KMS-11 (cell line): Measurements from ENCODE around the gene TPX2.

Experiments used
- H2AFZ ChIP-seq: fragments of 200-600 bp; sonication (generic); 2 replicates; pipeline ENCODE4 v1.6.1; 2016; ENCODE audit warnings: antibody characterized with exemption, mixed run types, low read depth
- H3K27ac ChIP-seq: fragments of 200-600 bp; sonication (generic); 2 replicates; pipeline ENCODE4 v1.6.1; 2016; ENCODE audit warnings: mild to moderate bottlenecking, mixed run types
- H3K27me3 ChIP-seq: fragments of 200-600 bp; sonication (generic); 2 replicates; pipeline ENCODE4 v1.6.1; 2017; ENCODE audit warnings: mild to moderate bottlenecking, low read depth, mixed run types, moderate library complexity; ENCODE audit not compliant: insufficient read depth
- H3K36me3 ChIP-seq: fragments of 200-600 bp; sonication (generic); 2 replicates; pipeline ENCODE4 v1.6.1; 2017; ENCODE audit warnings: mild to moderate bottlenecking, mixed run types; ENCODE audit not compliant: insufficient read depth
- H3K4me1 ChIP-seq: fragments of 200-600 bp; sonication (generic); 2 replicates; pipeline ENCODE4 v1.6.1; 2016; ENCODE audit warnings: mild to moderate bottlenecking, low read depth, mixed run types; ENCODE audit not compliant: poor library complexity, severe bottlenecking
- H3K4me2 ChIP-seq: fragments of 200-600 bp; sonication (generic); 2 replicates; pipeline ENCODE4 v1.7.0; 2016; ENCODE audit warnings: mild to moderate bottlenecking, mixed run types
- H3K4me3 ChIP-seq: fragments of 200-600 bp; sonication (generic); IDR thresholded peaks from 2 replicates; pipeline ENCODE4 v1.6.1; 2017; ENCODE audit warnings: low read depth, low read length, mixed read lengths; ENCODE audit not compliant: insufficient read depth
- H3K79me2 ChIP-seq: fragments of 200-600 bp; sonication (generic); 2 replicates; pipeline ENCODE4 v1.6.1; 2016; ENCODE audit warnings: low read depth, mixed run types; ENCODE audit not compliant: insufficient read depth
- H3K9ac ChIP-seq: fragments of 200-600 bp; sonication (generic); 2 replicates; pipeline ENCODE4 v1.6.1; 2016; ENCODE audit warnings: mild to moderate bottlenecking, mixed run types
- H4K20me1 ChIP-seq: fragments of 200-600 bp; sonication (generic); 2 replicates; pipeline ENCODE4 v1.6.1; 2016; ENCODE audit warnings: mild to moderate bottlenecking, mixed run types; ENCODE audit not compliant: insufficient read depth
- CTCF ChIP-seq: fragments of 200-600 bp; sonication (generic); conservative IDR thresholded peaks from 2 replicates; pipeline ENCODE4 v1.6.1; 2017; ENCODE audit warnings: low read depth, mild to moderate bottlenecking, antibody characterized with exemption, low read length, moderate library complexity, mixed read lengths

Gene TPX2

GRCh38 chr20:31839782-31840487 lies 100.8 kb downstream of the TPX2 start:
- H3K4me1 ChIP-seq: peaks cover 33% of the 10 kb centered on the region

GRCh38 chr20:31840906-31841816 lies 102.1 kb downstream of the TPX2 start:
- H3K4me1 ChIP-seq: peaks cover 30% of the 10 kb centered on the region
- peaks cover 26% of the 10 kb centered on the region; the same call in 1 of the 2 replicates for H3K27me3 ChIP-seq

More at GRCh38 chr20:31839782-31840487, 100.8 kb downstream of the TPX2 start:
- Histone ChIP-seq H3K27ac (no peak overlapping the region), H3K4me2 (no peak overlapping the region), H2AFZ (no peak overlapping the region), H3K9ac (no peak overlapping the region), H3K36me3 (no peaks in the 10 kb centered on the region), H4K20me1 (no peaks in the 10 kb centered on the region), H3K27me3 (peaks cover 26% of the 10 kb centered on the region; the same call in 1 of the 2 replicates), H3K4me3 (no peak overlapping the region), H3K79me2 (no peaks in the 10 kb centered on the region)
- TF ChIP-seq CTCF: no peak

GRCh38 chr20:31841928-31842327 lies 102.8 kb downstream of the TPX2 start:
- TF ChIP-seq CTCF: no peak
- no peak overlapping the region for H3K9ac ChIP-seq
- H3K4me1 ChIP-seq: peaks cover 30% of the 10 kb centered on the region
- H4K20me1 ChIP-seq: no peaks in the 10 kb centered on the region
- no peaks in the 10 kb centered on the region for H3K36me3 ChIP-seq
- H3K79me2 ChIP-seq: no peaks in the 10 kb centered on the region
- peaks cover 26% of the 10 kb centered on the region; the same call in 1 of the 2 replicates for H3K27me3 ChIP-seq
- no peak overlapping the region for H3K27ac ChIP-seq
- no peak overlapping the region for H2AFZ ChIP-seq
- no peak overlapping the region for H3K4me3 ChIP-seq
- H3K4me2 ChIP-seq: no peak overlapping the region

More at GRCh38 chr20:31840906-31841816, 102.1 kb downstream of the TPX2 start:
- no peak overlapping the region for H3K27ac ChIP-seq
- H3K9ac ChIP-seq: no peak overlapping the region
- H3K36me3 ChIP-seq: no peaks in the 10 kb centered on the region
- no peak overlapping the region for H2AFZ ChIP-seq
- H3K79me2 ChIP-seq: no peaks in the 10 kb centered on the region
- no peak overlapping the region for H3K4me2 ChIP-seq
- no peaks in the 10 kb centered on the region for H4K20me1 ChIP-seq
- TF ChIP-seq CTCF: no peak
- H3K4me3 ChIP-seq: no peak overlapping the region

GRCh38 chr20:31842471-31843157 lies 103.5 kb downstream of the TPX2 start:
- H4K20me1 ChIP-seq: no peaks in the 10 kb centered on the region
- no peaks in the 10 kb centered on the region for H3K36me3 ChIP-seq
- no peak overlapping the region for H3K4me3 ChIP-seq
- no peak overlapping the region for H3K27ac ChIP-seq
- no peak overlapping the region for H3K4me2 ChIP-seq
- no peak for TF ChIP-seq CTCF
- no peak overlapping the region for H2AFZ ChIP-seq
- H3K79me2 ChIP-seq: no peaks in the 10 kb centered on the region
- no peak overlapping the region for H3K9ac ChIP-seq
- H3K4me1 ChIP-seq: peaks cover 27% of the 10 kb centered on the region
- H3K27me3 ChIP-seq: peaks cover 33% of the 10 kb centered on the region
